Breast epithelium (tissue), 4 donors: ENCODE results near the gene HAUS8. TPM values are rescaled to one million over a fixed set of nuclear protein-coding genes. Genes with fewer than 3 reads are reported as not detected.
A peak's percentile ranks its signal among the peaks of the same experiment; 100 is the strongest.
"Not testable (repeated sequence)": the region's sequence is repeated elsewhere in the genome, so short reads cannot be mapped to it uniquely, and the experiment has no call there.

Experiments
- DNase-seq, 2 donors: peaks; one replicate each; pipeline ENCODE4 v3.0.0-alpha.2; 2019; ENCODE audit warnings: low spot score in 2 of 2
- H3K27ac ChIP-seq, 2 donors: fragments of 200-600 bp; sonication (generic) in 1 of 2; one replicate each; pipeline ENCODE4 v1.5.1; 2016 to 2019; ENCODE audit warnings: mild to moderate bottlenecking in 1 of 2
- H3K27me3 ChIP-seq, 2 donors: fragments of 200-600 bp; sonication (generic) in 1 of 2; one replicate each; pipeline versions ENCODE4 v1.5.1 to v1.6.0; 2017 to 2019; ENCODE audit warnings: control low read depth in 1 of 2, mild to moderate bottlenecking in 1 of 2
- H3K36me3 ChIP-seq: fragments of 200-600 bp; one replicate; pipeline ENCODE4 v1.5.1; 2019
- H3K4me1 ChIP-seq, 2 donors: fragments of 200-600 bp; sonication (generic); one replicate each; pipeline ENCODE4 v1.5.1; 2016 to 2019; ENCODE audit warnings: control low read depth in 1 of 2
- H3K4me3 ChIP-seq, 3 donors: fragments of 200-600 bp; sonication (generic); 1 replicate in 2 of 3; 2 replicates in 1 of 3; pipeline ENCODE4 v1.5.1; 2016 to 2019; ENCODE audit warnings: mild to moderate bottlenecking in 3 of 3, moderate library complexity in 2 of 3
- H3K9me3 ChIP-seq, 2 donors: fragments of 200-600 bp; sonication (generic) in 1 of 2; one replicate each; pipeline ENCODE4 v1.5.1; 2016 to 2019; ENCODE audit warnings: control low read depth in 1 of 2
- POLR2A ChIP-seq: fragments of 450-650 bp; IDR thresholded peaks from one replicate; pipeline ENCODE4 v1.6.1; 2016; ENCODE audit warnings: antibody characterized with exemption, mild to moderate bottlenecking, moderate library complexity
- POLR2AphosphoS5 ChIP-seq, 3 donors: sonication (generic); formaldehyde crosslinking; IDR thresholded peaks; one replicate each; pipeline ENCODE4 v1.6.1; 2017; ENCODE audit warnings: antibody characterized with exemption in 3 of 3
- intact Hi-C: fragments of 100-400 bp; cut with DNase I; formaldehyde crosslinking; loops from one replicate; pipeline ENCODE4 v1.15.1; 2023; ENCODE audit warnings: low total_unique reads
- total RNA-seq, 3 donors: library from RNA; depleted of rRNA; stranded (reverse); fragments of >200 nt; gene quantifications; one replicate each; pipeline ENCODE4 v1.1.0, GENCODE V29; 2016
- TF ChIP-seq, protein P1 (sequence below), 3 donors: fragments of 450-650 bp; IDR thresholded peaks; one replicate each; pipeline ENCODE4 v1.5.1; 2016 to 2017; ENCODE audit warnings: antibody characterized with exemption in 3 of 3, mild to moderate bottlenecking in 3 of 3, moderate library complexity in 3 of 3

HAUS8 gene
- total RNA-seq, 3 donors from 2014 or later, result 5.6 to 6.7 (median 5.8) TPM

DNA sequence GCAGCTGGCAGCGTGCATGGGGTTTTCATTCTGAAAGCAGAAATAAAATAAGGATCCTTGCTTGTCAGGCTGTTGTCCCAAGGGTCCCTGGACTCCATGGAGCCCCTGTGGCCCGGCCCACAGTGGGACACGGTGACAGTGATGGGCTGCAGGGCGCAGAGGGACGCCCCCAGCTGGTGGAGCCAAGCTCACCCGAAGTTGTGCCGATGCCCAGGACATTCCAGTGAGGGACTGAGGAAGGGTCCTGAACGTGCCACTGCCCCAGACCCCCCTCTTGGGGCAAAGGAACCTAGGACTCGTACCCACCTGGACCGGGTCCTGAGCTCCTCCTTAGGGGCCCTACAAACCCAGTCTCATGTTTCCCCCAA, 35.3 kb upstream of the HAUS8 start:
- Histone ChIP-seq H3K4me1 (peaks cover 7 to 10% of the 10 kb centered on the region in 2 donors), H3K27me3 (no peaks in the 10 kb centered on the region), H3K4me3 (no peak overlapping the region), H3K27ac (peak overlapping the region; percentile 8 to 87), H3K9me3 (no peaks in the 10 kb centered on the region), H3K36me3 (no peaks in the 10 kb centered on the region)
- DNase-seq, result no peak
- no peak for TF ChIP-seq POLR2A
- intact Hi-C loops, result no loop called here

DNA sequence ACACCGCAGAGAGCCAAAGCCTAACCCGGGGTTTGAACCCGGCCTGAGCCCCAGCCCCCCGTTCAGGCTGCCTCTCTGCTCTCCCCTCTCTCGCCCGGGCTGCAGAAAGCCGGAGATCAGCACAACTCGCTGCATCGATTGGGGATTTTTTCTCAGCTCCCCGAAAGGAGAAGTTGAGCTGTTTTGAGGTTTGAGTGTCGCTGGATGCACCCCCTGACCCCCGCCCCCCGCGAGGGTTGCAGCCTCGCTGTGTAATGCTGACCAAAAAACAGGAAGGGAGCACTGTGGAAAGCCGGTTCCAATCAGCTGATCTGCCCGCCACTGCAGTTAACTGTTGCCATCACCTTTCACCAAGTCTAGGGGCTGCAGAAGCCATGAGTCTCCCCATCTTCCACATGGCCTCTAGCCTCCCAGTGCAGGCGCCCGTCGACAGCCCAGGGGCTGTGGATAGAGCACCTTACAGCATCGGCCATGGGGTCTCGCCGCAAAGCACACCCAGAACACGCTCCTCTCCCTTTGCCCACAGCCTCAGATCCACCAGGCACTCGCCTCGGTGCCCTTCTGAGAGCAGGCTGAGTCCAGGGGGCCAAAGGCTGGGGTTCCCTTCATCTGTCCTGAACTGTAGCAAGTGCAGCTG, 34.8 kb upstream of the HAUS8 start:
- peaks cover 7 to 10% of the 10 kb centered on the region in 2 donors for H3K4me1 ChIP-seq
- intact Hi-C loops, result no loop called here
- H3K36me3 ChIP-seq, result no peaks in the 10 kb centered on the region
- no peaks in the 10 kb centered on the region for H3K27me3 ChIP-seq
- no peak overlapping the region for H3K4me3 ChIP-seq
- no peak for DNase-seq
- H3K27ac ChIP-seq, result peak overlapping the region; percentile 8 to 87
- H3K9me3 ChIP-seq, result no peaks in the 10 kb centered on the region
- TF ChIP-seq, protein P1, sequence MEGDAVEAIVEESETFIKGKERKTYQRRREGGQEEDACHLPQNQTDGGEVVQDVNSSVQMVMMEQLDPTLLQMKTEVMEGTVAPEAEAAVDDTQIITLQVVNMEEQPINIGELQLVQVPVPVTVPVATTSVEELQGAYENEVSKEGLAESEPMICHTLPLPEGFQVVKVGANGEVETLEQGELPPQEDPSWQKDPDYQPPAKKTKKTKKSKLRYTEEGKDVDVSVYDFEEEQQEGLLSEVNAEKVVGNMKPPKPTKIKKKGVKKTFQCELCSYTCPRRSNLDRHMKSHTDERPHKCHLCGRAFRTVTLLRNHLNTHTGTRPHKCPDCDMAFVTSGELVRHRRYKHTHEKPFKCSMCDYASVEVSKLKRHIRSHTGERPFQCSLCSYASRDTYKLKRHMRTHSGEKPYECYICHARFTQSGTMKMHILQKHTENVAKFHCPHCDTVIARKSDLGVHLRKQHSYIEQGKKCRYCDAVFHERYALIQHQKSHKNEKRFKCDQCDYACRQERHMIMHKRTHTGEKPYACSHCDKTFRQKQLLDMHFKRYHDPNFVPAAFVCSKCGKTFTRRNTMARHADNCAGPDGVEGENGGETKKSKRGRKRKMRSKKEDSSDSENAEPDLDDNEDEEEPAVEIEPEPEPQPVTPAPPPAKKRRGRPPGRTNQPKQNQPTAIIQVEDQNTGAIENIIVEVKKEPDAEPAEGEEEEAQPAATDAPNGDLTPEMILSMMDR (IDR thresholded peaks at IDR 0.05), result no peak
- TF ChIP-seq POLR2A (no peak), POLR2AphosphoS5 (IDR thresholded peaks at IDR 0.05) (peak in 1 of 3 donors; percentile 38)

DNA sequence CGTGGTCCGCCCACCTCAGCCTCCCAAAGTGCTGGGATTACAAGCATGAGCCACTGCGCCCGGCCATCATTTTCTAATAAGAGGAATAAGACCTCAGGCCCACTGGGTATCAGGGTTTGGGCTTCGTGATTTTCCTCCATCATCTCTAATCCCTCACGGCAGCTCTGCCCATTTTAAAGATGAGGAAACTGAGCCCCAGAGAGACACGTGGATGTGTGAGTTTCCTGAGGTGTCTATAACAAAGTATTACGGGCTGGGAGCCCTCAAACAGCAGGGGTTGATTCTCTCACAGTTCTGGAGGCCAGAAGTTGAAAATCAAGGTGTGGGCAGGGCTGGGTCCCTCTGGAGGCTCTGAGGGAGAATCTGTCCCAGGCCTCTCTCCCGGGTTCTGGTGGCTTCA, 34.0 kb upstream of the HAUS8 start:
- TF ChIP-seq, protein P1 (IDR thresholded peaks at IDR 0.05), result no peak
- TF ChIP-seq POLR2A, result no peak
- H3K4me1 ChIP-seq, result peaks cover 7 to 10% of the 10 kb centered on the region in 2 donors
- no peaks in the 10 kb centered on the region for H3K9me3 ChIP-seq
- no peak overlapping the region for H3K4me3 ChIP-seq
- H3K27me3 ChIP-seq, result no peaks in the 10 kb centered on the region
- DNase-seq, result no peak
- H3K27ac ChIP-seq, result peak overlapping the region; percentile 8 to 87
- intact Hi-C loops, result no loop called here
- no peaks in the 10 kb centered on the region for H3K36me3 ChIP-seq

DNA sequence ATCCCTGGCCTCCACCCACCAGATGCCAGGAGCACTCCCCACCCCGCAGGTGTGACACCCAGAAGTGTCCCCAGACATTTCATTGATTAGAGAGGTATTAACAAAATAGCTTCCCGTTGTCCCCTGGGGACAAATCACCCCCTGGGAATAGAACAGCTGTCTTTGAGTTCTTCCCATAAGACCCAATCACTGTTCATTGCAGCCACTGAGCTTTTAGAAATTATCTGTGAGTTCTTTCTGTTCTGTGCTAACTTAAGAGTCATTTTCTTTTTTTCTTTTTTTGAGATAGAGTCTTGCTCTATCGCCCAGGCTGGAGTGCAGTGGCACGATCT, 33.2 kb upstream of the HAUS8 start:
- H3K9me3 ChIP-seq, result no peaks in the 10 kb centered on the region
- no peak for DNase-seq
- no peak for TF ChIP-seq POLR2AphosphoS5 (IDR thresholded peaks at IDR 0.05)
- TF ChIP-seq POLR2A, result no peak
- TF ChIP-seq, protein P1 (IDR thresholded peaks at IDR 0.05), result no peak
- peaks cover 7 to 10% of the 10 kb centered on the region in 2 donors for H3K4me1 ChIP-seq
- intact Hi-C loops, result no loop called here
- no peaks in the 10 kb centered on the region for H3K36me3 ChIP-seq
- H3K27me3 ChIP-seq, result no peaks in the 10 kb centered on the region
- peak overlapping the region; percentile 87 to 91 for H3K27ac ChIP-seq
- peak overlapping the region in 1 of 3 donors; percentile 30 for H3K4me3 ChIP-seq

DNA sequence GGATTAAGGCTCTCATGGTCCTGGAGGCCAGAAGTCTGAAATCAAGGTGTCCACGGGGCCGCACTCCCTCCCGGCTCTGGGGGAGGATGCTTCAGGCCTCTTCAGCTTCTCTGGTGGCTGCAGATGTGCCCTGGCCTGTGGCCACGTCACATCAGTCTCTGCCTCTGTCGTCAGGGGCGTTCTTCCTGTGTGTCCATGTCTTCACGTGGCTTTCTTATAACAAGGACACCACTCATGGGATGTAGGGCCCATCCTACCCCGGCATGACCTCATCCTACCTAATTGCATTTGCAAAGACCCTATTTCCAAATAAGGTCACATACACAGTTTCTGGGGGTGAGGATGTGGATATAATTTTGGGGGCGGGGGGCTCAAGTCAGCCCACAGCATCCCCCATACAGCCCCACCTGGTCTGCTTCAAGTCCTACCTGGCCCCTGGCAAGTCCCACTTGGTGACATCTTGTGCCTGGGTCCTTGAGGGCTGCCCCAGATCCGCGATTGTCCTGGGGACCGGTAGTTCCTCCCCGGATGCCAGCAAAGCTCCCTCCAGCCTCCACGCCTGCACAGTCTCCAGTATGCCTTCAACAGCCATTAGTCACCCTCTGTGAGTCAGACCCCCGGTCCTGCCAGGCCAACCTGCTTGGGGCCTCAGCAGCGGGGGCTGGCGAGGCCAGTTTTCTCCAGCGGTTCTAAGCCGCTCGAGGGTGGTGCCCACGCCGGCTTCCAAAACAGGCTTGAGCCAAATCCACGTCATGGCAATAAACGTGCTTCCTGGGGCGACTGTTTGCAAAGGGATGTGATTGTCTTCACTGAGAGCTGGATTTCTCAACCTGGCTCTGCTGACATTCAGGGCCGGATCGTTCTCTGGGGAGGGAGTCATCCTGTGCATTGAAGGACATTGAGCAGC, 32.5 kb upstream of the HAUS8 start:
- Histone ChIP-seq H3K36me3 (no peaks in the 10 kb centered on the region), H3K4me1 (peaks cover 7 to 10% of the 10 kb centered on the region in 2 donors), H3K4me3 (peak overlapping the region in 1 of 3 donors; percentile 30), H3K27ac (peak overlapping the region; percentile 87 to 91), H3K9me3 (no peaks in the 10 kb centered on the region), H3K27me3 (no peaks in the 10 kb centered on the region)
- peak; percentile 40 to 86 (median 55) for TF ChIP-seq POLR2AphosphoS5 (IDR thresholded peaks at IDR 0.05)
- TF ChIP-seq, protein P1 (IDR thresholded peaks at IDR 0.05), result no peak
- DNase-seq, result peak; percentile 77 to 90
- intact Hi-C loops, result no loop called here

DNA sequence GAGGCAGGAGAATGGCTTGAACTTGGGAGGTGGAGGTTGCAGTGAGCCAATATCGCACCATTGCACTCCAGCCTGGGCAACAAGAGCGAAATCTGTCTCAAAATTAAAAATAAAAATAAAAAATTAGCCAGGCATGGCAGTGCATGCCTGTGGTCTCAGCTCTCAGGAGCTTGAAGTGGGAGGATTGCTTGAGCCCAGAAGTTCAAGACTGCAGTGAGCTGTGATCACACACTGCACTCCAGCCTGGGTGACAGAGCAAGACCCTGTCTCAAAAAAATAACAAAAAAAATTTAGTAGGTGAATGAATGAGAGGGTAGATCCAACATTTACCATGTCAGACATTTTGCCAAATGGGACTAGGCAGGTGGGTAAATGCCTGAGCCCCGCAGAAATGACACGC, 31.7 kb upstream of the HAUS8 start:
- H3K27ac ChIP-seq, result peak overlapping the region; percentile 87 to 91
- H3K36me3 ChIP-seq, H3K9me3 ChIP-seq, intact Hi-C loops, H3K27me3 ChIP-seq, H3K4me3 ChIP-seq, DNase-seq: not testable (repeated sequence)
- H3K4me1 ChIP-seq, result peaks cover 7 to 10% of the 10 kb centered on the region in 2 donors
